ENCODE measurements around the gene C11orf86. TPM values are rescaled to one million over a fixed set of nuclear protein-coding genes. Genes with fewer than 3 reads are reported as not detected.

The C11orf86 gene
- total RNA-seq, 2 donors from 2014 or later: not detected

DNA sequence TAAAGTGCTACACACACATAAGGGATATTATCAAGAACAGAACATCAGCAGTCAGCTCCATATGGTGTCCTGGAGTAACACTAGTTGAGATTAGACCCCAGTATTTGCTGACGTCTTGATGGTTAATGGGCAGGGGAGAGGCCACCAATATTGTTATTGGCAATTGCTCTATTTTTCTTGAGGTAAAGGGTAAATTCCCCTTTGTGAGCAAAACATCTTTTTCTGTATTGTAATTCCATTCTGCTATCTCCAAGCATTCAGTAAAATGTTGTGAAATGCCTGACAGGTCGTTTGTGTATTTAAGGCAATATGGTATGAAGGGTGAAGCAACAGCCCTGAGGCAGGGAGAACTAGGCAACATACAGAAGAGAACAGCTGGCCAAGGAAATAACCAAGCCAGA, 38.8 kb upstream of the C11orf86 start:
- no peak overlapping the region for H3K27ac ChIP-seq
- TF ChIP-seq, protein P1, sequence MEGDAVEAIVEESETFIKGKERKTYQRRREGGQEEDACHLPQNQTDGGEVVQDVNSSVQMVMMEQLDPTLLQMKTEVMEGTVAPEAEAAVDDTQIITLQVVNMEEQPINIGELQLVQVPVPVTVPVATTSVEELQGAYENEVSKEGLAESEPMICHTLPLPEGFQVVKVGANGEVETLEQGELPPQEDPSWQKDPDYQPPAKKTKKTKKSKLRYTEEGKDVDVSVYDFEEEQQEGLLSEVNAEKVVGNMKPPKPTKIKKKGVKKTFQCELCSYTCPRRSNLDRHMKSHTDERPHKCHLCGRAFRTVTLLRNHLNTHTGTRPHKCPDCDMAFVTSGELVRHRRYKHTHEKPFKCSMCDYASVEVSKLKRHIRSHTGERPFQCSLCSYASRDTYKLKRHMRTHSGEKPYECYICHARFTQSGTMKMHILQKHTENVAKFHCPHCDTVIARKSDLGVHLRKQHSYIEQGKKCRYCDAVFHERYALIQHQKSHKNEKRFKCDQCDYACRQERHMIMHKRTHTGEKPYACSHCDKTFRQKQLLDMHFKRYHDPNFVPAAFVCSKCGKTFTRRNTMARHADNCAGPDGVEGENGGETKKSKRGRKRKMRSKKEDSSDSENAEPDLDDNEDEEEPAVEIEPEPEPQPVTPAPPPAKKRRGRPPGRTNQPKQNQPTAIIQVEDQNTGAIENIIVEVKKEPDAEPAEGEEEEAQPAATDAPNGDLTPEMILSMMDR (IDR thresholded peaks at IDR 0.05): no peak
- no peaks in the 10 kb centered on the region for H3K36me3 ChIP-seq
- no peak for DNase-seq (ENCODE audit: low spot score)
- no peaks in the 10 kb centered on the region for H3K9me3 ChIP-seq
- no peaks in the 10 kb centered on the region for H3K27me3 ChIP-seq
- no peak overlapping the region for H3K4me3 ChIP-seq
- H3K4me1 ChIP-seq: no peaks in the 10 kb centered on the region

DNA sequence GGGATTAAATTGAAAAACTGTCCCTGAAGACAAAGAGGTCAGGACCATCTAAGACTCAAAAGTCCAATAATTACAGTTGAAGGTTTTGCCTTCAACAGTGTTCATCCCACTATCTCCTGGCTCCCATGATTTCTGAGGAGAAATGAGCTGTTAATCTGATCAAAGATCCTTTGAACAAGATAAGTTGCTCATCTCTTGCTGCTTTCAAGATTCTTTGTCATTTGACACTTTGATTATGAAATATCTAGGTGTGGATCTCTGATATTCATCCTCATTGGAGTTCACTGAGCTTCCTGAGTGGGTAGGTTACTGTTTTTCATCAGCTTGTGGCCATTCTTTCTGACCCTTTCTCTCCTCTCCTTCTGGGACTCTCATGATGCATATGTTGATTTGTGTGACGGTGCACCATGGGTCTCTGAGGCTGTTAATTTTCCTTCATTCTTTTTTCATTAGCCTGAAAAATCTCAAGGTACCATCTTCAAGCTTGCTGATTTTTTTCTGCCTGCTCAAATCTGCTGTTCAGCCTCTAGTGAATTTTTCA, 37.8 kb upstream of the C11orf86 start:
- TF ChIP-seq, protein P1 (IDR thresholded peaks at IDR 0.05): no peak
- H3K36me3 ChIP-seq: no peaks in the 10 kb centered on the region

DNA sequence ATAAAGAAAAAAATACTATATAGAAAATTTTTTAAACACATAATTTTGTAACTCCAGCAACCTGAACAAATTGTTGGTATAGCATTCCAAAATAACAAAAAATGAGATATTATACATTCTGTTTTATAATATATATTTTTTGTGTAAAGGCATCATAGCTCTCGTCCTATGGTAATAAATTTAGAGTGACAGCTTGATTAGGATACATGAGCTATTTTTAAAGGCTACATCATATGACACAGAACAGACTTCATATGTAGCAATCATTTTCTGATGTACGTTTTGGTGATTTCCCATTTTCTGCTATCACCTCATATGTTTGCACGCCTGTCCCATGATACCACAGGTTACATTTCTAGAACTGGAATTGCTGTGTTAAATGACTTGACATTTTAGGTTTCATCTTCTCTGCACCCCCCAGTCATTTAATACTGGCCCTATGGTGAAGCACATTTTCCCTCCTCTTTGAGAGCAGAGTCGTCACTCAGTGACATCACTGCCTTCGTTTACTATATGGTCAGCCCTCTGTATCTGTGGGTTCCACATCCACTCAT, 36.4 kb upstream of the C11orf86 start:
- Histone ChIP-seq H3K9me3 (no peaks in the 10 kb centered on the region), H3K27ac (no peak overlapping the region), H3K4me1 (no peaks in the 10 kb centered on the region), H3K27me3 (no peaks in the 10 kb centered on the region), H3K4me3 (no peak overlapping the region), H3K36me3 (no peaks in the 10 kb centered on the region)
- DNase-seq (ENCODE audit: low spot score): no peak
- TF ChIP-seq, protein P1 (IDR thresholded peaks at IDR 0.05): no peak

More for the DNA sequence above, 37.8 kb upstream of the C11orf86 start:
- no peak for DNase-seq (ENCODE audit: low spot score)
- Histone ChIP-seq H3K4me3 (no peak overlapping the region), H3K27ac (no peak overlapping the region), H3K4me1 (no peaks in the 10 kb centered on the region), H3K27me3 (no peaks in the 10 kb centered on the region), H3K9me3 (no peaks in the 10 kb centered on the region)

- TF ChIP-seq, protein P1 (IDR thresholded peaks at IDR 0.05): no peak
These were observed 25.0 kb upstream of the C11orf86 start for GRCh38 chr11:66950112-66950535.

GRCh38 chr11:66951135-66951534, 24.0 kb upstream of the C11orf86 start:
- Histone ChIP-seq H3K4me3 (no peak overlapping the region), H3K27me3 (no peaks in the 10 kb centered on the region), H3K4me1 (no peaks in the 10 kb centered on the region), H3K27ac (no peak overlapping the region), H3K36me3 (no peaks in the 10 kb centered on the region), H3K9me3 (no peaks in the 10 kb centered on the region)
- TF ChIP-seq, protein P1 (IDR thresholded peaks at IDR 0.05): no peak
- DNase-seq (ENCODE audit: low spot score): no peak

More at GRCh38 chr11:66950112-66950535, 25.0 kb upstream of the C11orf86 start:
- H3K4me3 ChIP-seq: no peak overlapping the region
- H3K4me1 ChIP-seq: no peaks in the 10 kb centered on the region
- DNase-seq (ENCODE audit: low spot score): no peak
- H3K9me3 ChIP-seq: no peaks in the 10 kb centered on the region
- no peaks in the 10 kb centered on the region for H3K27me3 ChIP-seq
- H3K36me3 ChIP-seq: no peaks in the 10 kb centered on the region
- no peak overlapping the region for H3K27ac ChIP-seq

- Histone ChIP-seq H3K4me3 (no peak overlapping the region), H3K36me3 (no peaks in the 10 kb centered on the region), H3K27me3 (no peaks in the 10 kb centered on the region), H3K9me3 (no peaks in the 10 kb centered on the region), H3K4me1 (peaks cover 0 to 4% of the 10 kb centered on the region in 2 donors), H3K27ac (no peak overlapping the region)
- no peak for DNase-seq (ENCODE audit: low spot score)
- TF ChIP-seq, protein P1 (IDR thresholded peaks at IDR 0.05): no peak
These were observed 23.2 kb upstream of the C11orf86 start for GRCh38 chr11:66951927-66952337.
